Stimulated activated CD4-positive, alpha-beta T cell treated with anti-CD3 and anti-CD28 coated beads, Interleukin-2, amount 100 ng/mL, for 24 hours (primary cell): ENCODE measurements around the gene MISP3.
"Not testable (repeated sequence)": the region's sequence is repeated elsewhere in the genome, so short reads cannot be mapped to it uniquely, and the experiment has no call there.

Experiments used
- DNase-seq, 2 donors: peaks; one replicate each; pipeline ENCODE4 v3.0.0-alpha.2; 2020

The MISP3 gene

DNA sequence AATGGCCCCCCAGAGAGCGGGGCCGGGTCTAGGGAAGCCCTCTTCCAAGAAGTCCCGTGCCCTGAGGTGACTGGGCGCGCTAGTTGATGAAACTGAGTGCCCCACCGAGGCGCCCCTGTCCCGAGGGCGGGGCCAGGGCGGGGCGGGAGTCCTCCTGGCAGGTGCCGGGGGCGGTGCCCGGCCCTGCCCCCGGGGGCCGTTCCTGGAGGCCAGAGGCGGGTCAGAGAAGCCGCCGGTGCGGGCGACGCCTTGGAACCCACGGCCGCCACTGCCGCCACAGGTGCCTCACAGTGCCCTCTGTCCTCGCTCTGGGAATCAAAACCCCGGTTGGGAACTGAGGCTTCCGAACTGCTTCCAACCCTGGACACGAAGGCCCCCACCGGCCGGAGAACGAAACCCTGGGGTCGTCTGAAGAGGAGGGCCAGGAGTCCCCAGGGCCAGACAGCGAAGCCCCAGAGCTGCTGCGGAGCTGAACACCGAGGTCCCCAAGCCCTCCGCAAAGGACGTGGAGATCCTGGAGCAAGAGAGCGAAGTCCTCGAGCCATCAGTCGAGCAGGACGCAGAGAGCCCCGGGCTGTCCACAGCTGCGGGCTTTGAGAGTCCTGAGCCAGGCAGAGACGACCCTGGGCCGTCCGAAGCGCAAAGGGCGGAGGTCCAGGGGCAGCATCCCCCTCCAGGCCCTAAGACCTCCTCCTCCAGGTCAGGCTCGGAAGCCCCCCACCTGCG is at the start of gene MISP3:
Gene MISP3, plus strand, starts transcription at position 252 of the 726 bp plus-strand sequence. CDS start 524 bp downstream, outside the sequence.
- peak; percentile 39 to 54 for DNase-seq

DNA sequence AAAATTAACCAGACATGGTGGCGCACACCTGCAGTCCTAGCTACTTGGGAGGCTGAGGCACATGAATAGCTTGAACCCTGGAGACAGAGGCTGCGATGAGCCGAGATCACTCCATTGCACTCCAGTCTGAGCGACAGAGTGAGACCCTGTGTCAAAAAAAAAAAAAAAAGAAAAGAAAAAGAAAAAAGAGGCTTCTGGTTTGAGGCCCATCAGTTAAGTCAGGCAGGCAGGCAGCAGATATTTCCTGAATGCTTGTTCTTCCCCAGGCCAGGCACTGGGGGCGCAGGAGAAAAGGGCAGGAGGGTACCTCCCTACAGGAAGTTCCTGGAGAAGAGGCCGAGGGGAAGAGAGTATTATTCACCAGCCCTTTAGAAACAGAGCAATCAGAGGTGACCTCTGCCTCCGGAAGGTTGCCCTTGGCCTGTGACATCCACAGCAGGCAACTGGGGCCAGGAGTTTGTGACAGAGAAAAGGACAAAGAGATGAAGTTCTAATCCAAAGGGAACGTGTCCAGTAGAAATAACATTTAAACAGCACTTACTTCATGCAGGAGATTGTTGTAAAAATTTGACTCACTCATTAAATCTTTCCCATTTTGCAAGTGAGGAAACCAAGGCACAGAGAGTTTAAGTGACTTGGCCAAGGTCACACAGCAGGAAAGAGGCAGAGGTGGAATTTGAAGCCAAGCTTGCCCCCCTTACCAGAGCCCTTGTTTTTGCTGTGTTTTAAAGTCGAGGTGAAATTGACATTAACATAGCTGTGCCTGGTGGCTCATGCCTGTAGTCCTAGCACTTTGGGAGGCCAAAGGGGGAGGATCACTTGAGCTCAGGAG is 49.0 kb upstream of the MISP3 start:
- DNase-seq = peak in 1 of 2 donors; percentile 42

DNA sequence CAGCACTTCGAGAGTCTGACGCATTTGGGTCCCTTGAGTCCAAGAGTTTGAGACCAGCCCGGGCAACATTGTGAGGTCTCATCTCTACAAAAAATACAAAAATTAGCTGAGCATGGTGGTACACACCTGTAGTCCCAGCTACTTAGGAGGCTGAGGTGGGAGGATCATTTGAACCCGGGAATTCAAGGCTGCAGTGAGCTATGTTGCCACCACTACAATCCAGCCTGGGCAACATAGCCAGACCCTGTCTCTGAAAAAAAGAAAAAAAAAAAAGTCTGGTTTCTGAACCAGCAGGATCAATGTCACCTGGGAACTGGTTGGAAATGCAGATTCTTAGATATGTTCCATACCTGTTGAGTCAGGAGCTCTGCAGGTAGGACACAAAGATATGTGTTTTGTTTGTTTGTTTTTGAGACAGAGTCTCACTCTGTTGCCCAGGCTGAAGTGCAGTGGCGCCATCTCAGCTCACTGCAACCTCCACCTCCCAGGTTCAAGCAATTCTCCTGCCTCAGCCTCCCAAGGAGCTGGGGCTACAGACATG is 45.9 kb upstream of the MISP3 start:
- not testable (repeated sequence) for DNase-seq

DNA sequence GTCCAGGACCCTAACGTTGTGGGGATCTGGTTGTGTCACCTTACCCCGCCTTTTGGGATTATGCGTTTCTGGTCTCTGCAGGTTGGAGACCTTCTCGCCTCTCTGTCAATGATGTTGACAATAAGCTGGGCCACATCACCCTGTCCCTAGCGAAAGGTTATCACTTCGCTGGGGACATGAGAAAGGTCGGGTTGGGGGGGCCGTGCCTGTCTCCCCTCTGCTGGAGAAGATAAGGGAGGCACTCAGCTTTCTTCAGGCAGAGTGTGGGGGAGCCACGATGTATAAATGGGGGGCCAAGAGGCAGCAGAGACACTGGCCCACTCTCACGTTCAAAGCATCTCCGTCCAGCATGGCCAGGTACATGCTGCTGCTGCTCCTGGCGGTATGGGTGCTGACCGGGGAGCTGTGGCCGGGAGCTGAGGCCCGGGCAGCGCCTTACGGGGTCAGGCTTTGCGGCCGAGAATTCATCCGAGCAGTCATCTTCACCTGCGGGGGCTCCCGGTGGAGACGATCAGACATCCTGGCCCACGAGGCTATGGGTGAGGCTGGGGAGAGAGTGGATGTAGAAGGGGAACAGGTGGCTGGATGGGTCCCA is 44.6 kb upstream of the MISP3 start, which contains the start of gene RLN3:
Gene RLN3, plus strand, starts transcription at position 293 of the 595 bp plus-strand sequence. Its CDS starts 57 bp downstream, at position 350.
- DNase-seq = no peak

DNA sequence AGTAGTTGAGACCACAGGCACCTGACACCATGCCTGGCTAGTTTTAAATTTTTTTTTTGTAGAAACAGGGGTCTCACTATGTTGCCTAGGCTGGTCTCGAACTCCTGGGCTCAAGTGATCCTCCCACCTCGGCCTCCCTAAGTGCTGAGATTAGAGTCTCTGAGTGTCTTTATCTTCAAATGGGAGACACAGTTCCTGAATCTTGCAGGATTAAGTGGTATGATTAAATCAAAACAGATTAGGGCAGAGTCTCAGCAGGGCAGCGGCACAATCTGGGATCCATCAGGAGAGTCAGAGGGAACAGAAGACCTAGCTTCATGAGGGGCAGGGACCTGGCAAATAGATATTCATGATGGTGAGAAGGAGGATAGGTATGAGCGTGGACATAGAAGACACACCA is 43.7 kb upstream of the MISP3 start:
- no peak for DNase-seq

DNA sequence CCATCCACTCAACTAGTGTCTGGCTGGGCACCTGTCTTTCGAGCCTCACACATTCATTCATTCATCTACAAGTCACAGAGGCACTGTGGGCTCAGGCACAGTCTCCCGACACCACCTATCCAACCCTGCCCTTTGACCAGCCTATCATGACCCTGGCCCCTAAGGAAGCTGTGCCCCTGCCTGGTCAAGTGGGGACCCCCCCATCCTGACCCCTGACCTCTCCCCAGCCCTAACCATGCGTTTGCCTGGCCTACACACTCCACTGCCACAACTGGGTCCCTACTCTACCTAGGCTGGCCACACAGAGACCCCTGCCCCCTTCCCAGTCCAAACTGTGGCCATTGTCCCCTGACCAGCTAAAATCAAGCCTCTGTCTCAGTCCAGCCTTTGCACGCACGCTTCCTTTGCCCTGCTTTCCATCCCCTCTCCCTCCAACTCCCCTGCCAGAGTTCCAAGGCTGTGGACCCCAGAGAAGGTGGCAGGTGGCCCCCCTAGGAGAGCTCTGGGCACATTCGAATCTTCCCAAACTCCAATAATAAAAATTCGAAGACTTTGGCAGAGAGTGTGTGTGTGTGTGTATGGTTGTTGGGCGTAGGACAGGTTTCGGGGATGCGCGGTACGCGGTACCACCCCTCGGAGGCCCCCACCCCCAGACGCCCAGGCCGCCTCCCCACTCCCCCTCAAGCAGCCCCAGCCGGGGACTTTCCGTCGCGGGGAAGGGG is 41.4 kb upstream of the MISP3 start:
- DNase-seq = no peak

DNA sequence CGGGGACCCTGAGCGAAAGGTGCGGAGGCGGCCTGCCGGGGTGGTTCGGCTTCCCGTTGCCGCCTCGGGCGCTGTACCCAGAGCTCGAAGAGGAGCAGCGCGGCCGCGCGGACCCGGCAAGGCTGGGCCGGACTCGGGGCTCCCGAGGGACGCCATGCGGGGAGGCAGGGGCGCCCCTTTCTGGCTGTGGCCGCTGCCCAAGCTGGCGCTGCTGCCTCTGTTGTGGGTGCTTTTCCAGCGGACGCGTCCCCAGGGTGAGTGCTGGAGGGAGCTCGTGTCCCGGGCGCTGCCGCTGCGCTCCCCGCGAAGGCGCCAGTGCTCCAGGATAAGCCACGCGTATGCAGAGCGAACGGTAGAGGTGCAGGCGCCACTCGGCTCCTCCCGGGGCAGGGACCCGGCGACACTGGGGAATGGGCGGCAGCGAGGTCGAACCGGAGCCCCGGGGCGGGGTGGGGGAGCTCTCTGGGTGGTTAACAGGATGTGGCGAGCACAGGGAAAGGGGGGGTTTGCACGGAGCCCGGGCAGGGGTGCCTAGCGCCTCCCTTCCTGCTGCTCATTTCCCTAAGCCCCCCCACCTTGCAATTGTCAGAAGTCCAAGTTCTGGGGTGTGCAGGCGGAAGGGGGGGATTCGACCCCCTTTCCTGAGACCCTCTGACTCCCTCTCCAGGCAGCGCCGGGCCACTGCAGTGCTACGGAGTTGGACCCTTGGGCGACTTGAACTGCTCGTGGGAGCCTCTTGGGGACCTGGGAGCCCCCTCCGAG is 40.7 kb upstream of the MISP3 start, which contains the start of gene IL27RA:
Gene IL27RA, plus strand, starts transcription at position 44 of the 762 bp plus-strand sequence. Its CDS starts 111 bp downstream, at position 155.
- DNase-seq = peak; percentile 79 to 81

DNA sequence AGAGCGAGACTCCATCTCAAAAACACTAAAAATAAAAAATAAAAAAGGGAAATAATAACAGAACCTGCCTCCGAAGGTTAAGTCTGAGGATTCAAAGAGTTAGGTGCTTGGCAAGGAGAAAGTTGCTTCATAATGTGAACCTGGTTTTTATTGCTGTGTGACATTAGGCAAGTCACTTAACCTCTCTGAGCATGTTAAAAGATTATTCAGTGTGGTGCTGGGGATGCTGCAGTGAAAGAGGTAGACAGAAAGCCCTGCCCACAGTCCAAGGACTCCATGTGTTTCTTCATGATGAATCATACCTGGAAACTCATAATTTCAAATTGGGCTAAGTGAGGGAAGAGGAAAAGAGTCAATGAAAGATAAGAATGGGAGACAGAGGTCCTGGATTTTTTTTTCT is 38.6 kb upstream of the MISP3 start:
- no peak for DNase-seq

DNA sequence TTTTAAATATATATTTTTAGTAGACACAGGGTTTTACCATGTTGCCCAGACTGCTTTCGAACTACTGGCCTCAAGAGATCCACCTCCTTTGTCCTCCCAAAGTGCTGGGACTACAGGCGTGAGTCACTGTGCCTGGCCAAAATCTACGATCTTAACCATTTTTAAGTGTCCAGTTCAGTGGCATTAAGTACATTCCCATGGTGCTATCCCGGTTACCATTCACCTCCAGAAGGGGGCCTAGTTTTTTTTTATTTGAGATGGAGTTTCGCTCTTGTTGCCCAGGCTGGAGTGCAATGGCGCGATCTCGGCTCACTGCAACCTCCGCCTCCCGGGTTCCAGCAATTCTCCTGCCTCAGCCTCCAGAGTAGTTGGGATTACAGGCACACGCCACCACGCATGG is 37.4 kb upstream of the MISP3 start:
- not testable (repeated sequence) for DNase-seq

DNA sequence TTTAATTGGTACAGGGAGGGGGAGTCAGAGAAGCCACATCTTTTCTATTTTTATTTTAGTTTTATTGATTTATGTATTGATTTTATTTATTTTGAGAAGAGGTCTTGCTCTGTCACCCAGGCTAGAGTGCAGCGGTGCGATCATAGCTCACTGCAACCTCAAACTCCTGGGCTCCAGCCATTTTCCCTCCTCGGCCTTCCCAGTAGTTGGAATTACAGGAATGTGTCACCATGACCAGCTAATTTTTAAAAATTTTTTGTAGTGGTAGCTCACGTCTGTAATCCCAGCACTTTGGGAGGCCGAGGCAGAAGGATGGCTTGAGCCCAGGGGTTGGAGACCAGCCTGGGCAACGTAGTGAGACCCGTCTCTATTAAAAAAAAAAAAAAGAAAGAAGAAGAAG is 36.9 kb upstream of the MISP3 start:
- no peak for DNase-seq

DNA sequence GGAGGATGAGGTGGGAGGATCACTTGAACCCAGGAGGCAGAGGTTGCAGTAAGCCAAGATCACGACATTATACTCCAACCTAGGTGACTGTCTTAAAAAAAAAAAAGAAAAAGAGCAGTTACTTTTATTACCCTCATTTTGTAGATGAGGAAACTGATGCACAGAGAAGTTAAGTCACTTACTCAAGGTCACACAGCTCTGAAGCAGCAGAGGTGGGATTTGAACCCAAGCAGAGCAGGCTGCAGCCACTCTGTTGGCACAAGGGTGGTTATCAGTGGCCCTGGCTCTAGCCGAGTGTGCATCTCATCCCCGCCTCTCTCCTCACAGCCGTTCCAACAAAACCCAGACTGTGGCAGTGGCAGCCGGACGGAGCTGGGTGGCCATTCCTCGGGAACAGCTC is 33.4 kb upstream of the MISP3 start:
- no peak for DNase-seq

DNA sequence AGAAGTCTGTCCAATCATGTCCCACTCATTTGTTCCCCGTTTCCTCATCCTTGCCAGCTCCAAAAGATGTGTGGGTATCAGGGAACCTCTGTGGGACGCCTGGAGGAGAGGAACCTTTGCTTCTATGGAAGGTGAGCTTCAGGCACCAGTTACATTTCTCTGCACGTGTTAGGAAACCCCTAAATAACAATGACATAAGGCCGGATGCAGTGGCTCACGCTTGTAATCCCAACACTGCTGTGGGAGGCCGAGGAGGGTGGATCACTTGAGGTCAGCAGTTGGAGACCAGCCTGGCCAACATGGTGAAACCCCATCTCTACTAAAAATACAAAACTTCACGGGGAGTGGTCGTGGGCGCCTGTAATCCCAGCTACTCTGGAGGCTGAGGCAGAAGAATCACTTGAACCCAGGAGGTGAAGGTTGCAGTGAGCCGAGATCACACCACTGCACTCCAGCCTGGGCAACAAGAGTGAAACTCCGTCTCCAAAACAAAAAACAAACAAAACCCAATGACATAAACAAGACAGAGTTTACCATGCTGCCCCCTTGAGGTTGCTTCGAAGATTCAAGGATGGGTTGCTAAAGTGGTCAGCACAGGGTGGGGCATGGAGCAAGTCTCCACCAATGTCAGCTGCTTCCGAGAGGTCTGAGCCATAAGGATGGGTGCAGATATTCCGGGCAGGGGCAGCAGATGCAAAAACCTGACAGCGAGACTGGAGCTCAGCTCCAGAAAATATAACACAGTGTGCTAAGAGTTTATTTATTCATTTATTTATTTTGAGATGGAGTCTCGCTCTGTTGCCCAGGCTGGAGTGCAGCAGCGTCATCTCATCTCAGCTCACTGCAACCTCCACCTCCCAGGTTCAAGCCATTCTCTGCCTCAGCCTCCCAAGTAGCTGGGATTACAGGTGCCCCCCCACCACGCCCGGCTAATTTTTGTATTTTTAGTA is 29.7 kb upstream of the MISP3 start:
- peak in 1 of 2 donors; percentile 46 for DNase-seq

DNA sequence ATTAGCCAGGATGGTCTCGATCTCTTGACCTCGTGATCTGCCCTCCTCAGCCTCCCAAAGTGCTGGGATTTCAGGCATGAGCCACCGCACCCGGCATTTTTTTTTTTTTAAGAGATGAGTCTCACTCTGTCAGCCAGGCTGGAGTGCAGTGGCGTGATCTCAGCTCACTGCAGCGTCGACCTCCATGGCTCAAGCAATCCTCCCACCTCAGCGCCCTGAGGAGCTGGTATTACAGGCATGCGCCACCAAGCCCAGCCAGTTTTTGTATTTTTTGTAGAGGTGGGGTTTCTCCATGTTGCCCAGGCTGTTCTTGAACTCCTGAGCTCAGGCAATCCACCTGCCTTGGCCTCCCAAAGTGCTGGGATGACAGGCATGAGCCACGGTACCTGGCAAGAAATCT is 24.7 kb upstream of the MISP3 start:
- DNase-seq = not testable (repeated sequence)

DNA sequence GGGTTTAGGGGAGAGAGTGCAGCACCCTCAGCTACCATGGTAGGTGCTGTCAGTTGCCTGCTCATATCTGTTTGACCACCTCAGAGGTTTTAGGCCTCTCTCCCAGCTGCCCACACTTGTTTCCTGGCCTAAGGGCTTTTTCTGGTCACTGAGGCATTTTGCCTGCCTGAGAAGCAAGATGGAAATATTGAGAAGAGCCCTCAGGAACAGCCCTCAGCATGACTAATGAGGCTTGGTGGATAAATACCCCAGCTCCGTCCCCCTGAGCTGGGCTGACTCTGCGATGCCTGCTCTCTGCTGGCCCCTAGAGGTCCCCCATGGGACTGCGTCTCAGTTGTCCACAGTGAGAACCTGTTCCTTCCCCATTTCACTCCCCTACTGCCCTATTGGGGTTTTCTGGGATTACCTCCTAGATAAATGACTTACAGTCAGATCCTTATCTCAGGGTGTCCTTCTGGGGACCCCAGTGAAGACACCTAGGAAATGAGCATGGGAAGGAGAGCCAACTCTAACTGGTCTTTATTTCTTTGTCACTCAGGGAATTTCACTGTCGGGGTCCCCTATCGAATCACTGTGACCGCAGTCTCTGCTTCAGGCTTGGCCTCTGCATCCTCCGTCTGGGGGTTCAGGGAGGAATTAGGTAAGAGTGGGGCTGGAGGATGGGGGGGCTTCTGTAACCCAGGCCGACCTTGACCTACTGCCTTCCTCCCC is 24.0 kb upstream of the MISP3 start:
- peak; percentile 85 to 86 for DNase-seq

DNA sequence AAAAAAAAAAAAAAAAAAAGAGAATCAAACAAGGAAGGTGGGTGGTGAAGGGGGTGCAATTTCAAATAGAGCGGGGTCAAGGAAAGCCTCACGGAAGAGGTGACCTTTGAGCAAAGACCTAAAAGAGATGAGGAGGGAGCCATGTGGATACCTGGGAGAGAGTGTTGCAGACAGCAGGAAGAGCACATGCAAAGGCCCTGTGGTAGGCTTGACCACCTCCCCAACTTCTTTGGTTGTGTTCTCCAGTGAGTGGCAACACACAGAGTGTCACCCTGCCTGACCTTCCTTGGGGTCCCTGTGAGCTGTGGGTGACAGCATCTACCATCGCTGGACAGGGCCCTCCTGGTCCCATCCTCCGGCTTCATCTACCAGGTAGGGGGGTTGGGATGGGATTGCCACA is 22.1 kb upstream of the MISP3 start:
- no peak for DNase-seq

DNA sequence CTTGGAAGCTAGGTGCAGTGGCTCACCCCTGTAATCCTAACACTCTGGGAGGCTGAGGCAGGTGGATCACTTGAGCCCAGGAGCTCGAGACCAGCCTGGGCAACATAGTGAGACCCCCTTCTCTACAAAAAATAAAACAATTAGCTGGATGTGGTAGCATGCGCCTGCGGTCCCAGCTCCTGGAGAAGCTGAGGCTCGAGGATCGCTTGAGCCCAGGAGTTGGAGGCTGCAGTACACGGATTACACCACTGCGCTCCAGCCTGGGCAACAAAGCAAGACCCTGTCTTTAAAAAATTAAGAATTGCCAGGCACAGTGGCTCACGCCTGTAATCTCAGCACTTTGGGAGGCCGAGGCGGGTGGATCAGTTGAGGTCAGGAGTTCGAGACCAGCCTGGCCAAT is 21.6 kb upstream of the MISP3 start:
- not testable (repeated sequence) for DNase-seq

DNA sequence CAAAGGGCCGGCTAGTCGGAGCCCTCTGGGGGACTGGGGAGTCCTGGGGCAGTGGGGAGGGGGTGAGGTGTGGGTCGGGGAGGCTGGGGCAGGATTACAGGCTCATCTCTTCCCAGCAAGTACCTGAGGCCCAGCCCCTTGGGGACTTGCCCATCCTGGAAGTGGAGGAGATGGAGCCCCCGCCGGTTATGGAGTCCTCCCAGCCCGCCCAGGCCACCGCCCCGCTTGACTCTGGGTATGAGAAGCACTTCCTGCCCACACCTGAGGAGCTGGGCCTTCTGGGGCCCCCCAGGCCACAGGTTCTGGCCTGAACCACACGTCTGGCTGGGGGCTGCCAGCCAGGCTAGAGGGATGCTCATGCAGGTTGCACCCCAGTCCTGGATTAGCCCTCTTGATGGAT is 20.6 kb upstream of the MISP3 start:
- DNase-seq = no peak

DNA sequence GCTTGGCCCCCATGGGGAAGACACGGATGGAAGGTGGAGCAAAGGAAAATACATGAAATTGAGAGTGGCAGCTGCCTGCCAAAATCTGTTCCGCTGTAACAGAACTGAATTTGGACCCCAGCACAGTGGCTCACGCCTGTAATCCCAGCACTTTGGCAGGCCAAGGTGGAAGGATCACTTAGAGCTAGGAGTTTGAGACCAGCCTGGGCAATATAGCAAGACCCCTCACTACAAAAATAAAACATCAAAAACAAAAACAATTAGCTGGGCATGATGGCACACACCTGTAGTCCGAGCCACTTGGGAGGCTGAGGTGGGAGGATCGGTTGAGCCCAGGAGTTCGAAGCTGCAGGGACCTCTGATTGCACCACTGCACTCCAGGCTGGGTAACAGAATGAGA is 20.1 kb upstream of the MISP3 start:
- DNase-seq = no peak

DNA sequence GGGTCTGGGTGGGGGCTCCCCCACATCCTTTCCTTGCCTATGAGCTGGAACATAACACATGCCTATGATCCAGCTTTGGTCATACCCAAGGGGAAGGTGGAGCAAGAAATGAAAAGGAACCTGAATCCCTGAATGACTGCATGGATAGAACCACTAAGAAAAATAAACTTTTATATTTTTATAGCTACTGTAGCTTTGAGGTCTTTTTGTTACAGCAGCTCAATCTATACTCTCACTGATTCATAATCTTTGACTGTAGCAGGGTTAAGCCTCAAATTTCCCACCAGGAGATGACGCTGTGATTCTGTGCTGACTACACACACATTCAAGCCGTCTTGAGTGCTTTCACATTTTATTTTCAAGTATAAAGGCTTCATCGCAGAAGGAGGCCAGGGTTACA is 19.6 kb upstream of the MISP3 start:
- no peak for DNase-seq

DNA sequence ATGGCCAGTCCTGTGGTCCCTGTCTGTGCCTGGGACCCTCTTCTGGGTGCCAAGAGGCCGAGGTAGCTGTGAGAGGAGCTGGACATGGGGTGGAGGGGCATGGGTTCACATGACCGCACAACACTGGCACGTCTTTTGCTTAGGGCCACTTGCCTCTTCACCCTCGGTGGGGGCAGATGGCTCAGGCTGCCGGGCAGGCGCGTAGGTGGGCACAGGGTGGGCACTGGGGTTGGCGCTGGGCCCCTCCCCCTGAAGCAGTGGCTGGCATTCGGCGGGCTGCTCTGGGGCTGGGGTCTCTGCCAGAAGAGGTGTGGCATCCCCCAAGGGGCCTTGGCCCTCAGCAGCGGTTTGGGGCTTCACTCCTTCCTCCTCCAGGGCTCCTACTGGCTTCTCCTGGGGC is 19.1 kb upstream of the MISP3 start:
- no peak for DNase-seq
